ENCODE measurements around the gene PTPA.
"Not testable (repeated sequence)": the region's sequence is repeated elsewhere in the genome, so short reads cannot be mapped to it uniquely, and the experiment has no call there.

PTPA gene

DNA sequence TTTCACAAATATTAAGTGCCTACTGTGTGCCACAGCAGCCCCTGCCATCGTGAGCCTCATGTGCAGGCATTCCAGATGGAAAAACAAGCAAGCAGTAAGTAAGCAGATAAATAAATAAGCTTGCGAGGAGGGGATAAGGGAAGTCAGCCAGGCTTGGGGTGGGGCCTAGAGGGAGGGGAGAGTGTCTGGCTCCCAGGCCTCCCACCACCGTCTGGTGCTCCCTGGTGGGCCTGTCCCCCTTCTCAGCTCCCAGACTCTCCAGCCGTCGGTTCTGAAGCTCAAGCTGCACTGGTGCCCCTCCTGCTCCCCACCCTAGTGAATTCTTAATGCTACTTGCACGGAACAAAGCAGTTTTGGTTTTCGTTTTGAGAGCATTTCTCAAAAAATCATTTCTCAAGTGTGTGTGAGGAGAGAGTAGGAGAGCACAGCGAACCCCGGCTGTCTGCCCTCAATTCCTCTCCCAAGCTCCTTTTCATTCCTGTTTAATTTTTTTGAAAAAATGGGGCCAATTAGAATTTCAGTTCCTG is 73.4 kb downstream of the PTPA start:
- H3K36me3 ChIP-seq (ENCODE audit: insufficient read depth, low read length) = no peaks in the 10 kb centered on the region
- ATAC-seq (ENCODE audit: insufficient read depth, low read depth) (no peak), DNase-seq (no peak)
- H3K27me3 ChIP-seq (ENCODE audit: insufficient read depth, low read length, poor library complexity) = no peaks in the 10 kb centered on the region
- no peaks in the 10 kb centered on the region for H3K4me1 ChIP-seq (ENCODE audit: insufficient read depth, low read length)
- no peak overlapping the region for H3K4me3 ChIP-seq (ENCODE audit: low read depth in 1 of 2, low read length in 2 of 2)
- H2AFZ ChIP-seq (ENCODE audit: low read depth, low read length) = no peak overlapping the region
- TF ChIP-seq EZH2 (IDR thresholded peaks at IDR 0.05; ENCODE audit: borderline replicate concordance, low read depth, low read length, severe bottlenecking) = no peak
- TF ChIP-seq, protein P1, sequence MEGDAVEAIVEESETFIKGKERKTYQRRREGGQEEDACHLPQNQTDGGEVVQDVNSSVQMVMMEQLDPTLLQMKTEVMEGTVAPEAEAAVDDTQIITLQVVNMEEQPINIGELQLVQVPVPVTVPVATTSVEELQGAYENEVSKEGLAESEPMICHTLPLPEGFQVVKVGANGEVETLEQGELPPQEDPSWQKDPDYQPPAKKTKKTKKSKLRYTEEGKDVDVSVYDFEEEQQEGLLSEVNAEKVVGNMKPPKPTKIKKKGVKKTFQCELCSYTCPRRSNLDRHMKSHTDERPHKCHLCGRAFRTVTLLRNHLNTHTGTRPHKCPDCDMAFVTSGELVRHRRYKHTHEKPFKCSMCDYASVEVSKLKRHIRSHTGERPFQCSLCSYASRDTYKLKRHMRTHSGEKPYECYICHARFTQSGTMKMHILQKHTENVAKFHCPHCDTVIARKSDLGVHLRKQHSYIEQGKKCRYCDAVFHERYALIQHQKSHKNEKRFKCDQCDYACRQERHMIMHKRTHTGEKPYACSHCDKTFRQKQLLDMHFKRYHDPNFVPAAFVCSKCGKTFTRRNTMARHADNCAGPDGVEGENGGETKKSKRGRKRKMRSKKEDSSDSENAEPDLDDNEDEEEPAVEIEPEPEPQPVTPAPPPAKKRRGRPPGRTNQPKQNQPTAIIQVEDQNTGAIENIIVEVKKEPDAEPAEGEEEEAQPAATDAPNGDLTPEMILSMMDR (IDR thresholded peaks at IDR 0.05; ENCODE audit: borderline replicate concordance, extremely low read depth, low read length, poor library complexity, severe bottlenecking) = no peak
- H4K20me1 ChIP-seq (ENCODE audit: insufficient read depth, low read length) = no peaks in the 10 kb centered on the region
- no peak overlapping the region for H3K27ac ChIP-seq (ENCODE audit: low read length)
- H3K9me3 ChIP-seq (ENCODE audit: insufficient read depth, low read length, severe bottlenecking) = no peaks in the 10 kb centered on the region
- no peak overlapping the region for H3K9ac ChIP-seq (ENCODE audit: low read depth, low read length)
- H3K79me2 ChIP-seq (ENCODE audit: insufficient read depth, low read length) = no peaks in the 10 kb centered on the region
- no peak overlapping the region for H3K4me2 ChIP-seq (ENCODE audit: insufficient read depth, low read length)

DNA sequence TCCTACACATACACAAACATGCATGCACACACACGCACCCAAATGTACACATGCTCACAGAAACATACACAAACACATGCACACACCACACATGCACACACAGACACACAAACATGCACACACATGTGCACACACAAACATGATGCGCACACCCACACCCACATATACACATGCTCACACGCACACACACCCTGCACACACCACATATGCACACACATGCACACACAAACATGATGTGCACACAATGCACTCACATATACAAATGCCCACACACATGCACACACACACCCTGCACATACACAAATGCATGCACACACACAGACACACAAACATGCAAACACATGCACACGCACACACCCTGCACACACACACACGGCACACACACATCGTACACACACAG is 74.2 kb downstream of the PTPA start:
- Histone ChIP-seq H3K9ac (ENCODE audit: low read depth, low read length) (no peak overlapping the region), H3K4me3 (ENCODE audit: low read depth in 1 of 2, low read length in 2 of 2) (no peak overlapping the region), H2AFZ (ENCODE audit: low read depth, low read length) (no peak overlapping the region), H3K79me2 (ENCODE audit: insufficient read depth, low read length) (no peaks in the 10 kb centered on the region), H3K4me1 (ENCODE audit: insufficient read depth, low read length) (no peaks in the 10 kb centered on the region), H3K4me2 (ENCODE audit: insufficient read depth, low read length) (no peak overlapping the region), H3K9me3 (ENCODE audit: insufficient read depth, low read length, severe bottlenecking) (no peaks in the 10 kb centered on the region), H3K27me3 (ENCODE audit: insufficient read depth, low read length, poor library complexity) (no peaks in the 10 kb centered on the region), H3K36me3 (ENCODE audit: insufficient read depth, low read length) (no peaks in the 10 kb centered on the region), H4K20me1 (ENCODE audit: insufficient read depth, low read length) (no peaks in the 10 kb centered on the region), H3K27ac (ENCODE audit: low read length) (no peak overlapping the region)
- DNase-seq (no peak), ATAC-seq (ENCODE audit: insufficient read depth, low read depth) (no peak)
- TF ChIP-seq, protein P1 (IDR thresholded peaks at IDR 0.05; ENCODE audit: borderline replicate concordance, extremely low read depth, low read length, poor library complexity, severe bottlenecking) = no peak
- no peak for TF ChIP-seq EZH2 (IDR thresholded peaks at IDR 0.05; ENCODE audit: borderline replicate concordance, low read depth, low read length, severe bottlenecking)

DNA sequence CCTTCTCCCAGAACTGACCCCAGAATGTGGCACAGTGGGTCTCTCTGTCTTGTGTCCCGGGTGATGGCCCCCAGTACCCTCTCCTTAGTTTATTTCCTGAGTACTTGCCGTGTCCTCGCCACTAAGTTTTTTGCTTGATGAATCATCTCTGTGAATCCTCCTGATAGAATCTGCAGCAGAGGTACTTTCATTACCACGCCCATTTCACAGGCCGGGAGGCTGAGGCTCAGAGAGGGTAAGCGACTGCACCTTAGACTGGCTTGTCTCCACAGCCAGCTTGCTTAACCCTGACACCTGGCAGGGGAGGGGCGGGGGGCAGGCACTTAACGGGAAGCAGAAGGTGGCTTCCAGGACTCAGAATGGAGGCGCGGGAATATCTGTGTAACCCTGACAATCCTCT is 74.8 kb downstream of the PTPA start:
- TF ChIP-seq, protein P1 (IDR thresholded peaks at IDR 0.05; ENCODE audit: borderline replicate concordance, extremely low read depth, low read length, poor library complexity, severe bottlenecking) = no peak
- no peak for TF ChIP-seq EZH2 (IDR thresholded peaks at IDR 0.05; ENCODE audit: borderline replicate concordance, low read depth, low read length, severe bottlenecking)
- ATAC-seq (ENCODE audit: insufficient read depth, low read depth) (no peak), DNase-seq (no peak)
- Histone ChIP-seq H3K4me2 (ENCODE audit: insufficient read depth, low read length) (no peak overlapping the region), H3K4me3 (ENCODE audit: low read depth in 1 of 2, low read length in 2 of 2) (no peak overlapping the region), H3K36me3 (ENCODE audit: insufficient read depth, low read length) (no peaks in the 10 kb centered on the region), H3K27ac (ENCODE audit: low read length) (no peak overlapping the region), H4K20me1 (ENCODE audit: insufficient read depth, low read length) (no peaks in the 10 kb centered on the region), H2AFZ (ENCODE audit: low read depth, low read length) (no peak overlapping the region), H3K79me2 (ENCODE audit: insufficient read depth, low read length) (no peaks in the 10 kb centered on the region), H3K27me3 (ENCODE audit: insufficient read depth, low read length, poor library complexity) (no peaks in the 10 kb centered on the region), H3K9ac (ENCODE audit: low read depth, low read length) (no peak overlapping the region), H3K9me3 (ENCODE audit: insufficient read depth, low read length, severe bottlenecking) (no peaks in the 10 kb centered on the region), H3K4me1 (ENCODE audit: insufficient read depth, low read length) (no peaks in the 10 kb centered on the region)

DNA sequence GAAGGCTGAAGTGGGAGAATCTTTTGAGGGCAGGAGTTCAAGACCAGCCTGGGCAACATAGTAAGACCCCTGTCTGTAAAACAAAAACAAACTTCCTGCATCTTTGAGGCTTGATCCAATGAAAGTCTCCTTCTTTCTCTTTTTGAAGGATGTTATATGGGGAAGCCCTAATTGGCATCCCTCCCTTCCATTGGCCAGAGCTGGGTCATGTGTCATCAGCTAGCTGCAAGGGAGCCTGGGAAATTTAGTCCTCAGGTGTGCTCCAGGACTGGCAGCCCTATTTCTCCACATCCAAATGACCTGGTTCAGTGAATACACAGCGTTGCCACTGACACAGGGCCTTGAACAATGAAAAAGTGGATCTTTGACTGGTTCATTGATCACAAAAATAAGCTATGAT is 75.8 kb downstream of the PTPA start:
- TF ChIP-seq, protein P1 (IDR thresholded peaks at IDR 0.05; ENCODE audit: borderline replicate concordance, extremely low read depth, low read length, poor library complexity, severe bottlenecking) = no peak
- no peak for TF ChIP-seq EZH2 (IDR thresholded peaks at IDR 0.05; ENCODE audit: borderline replicate concordance, low read depth, low read length, severe bottlenecking)
- H3K27ac ChIP-seq (ENCODE audit: low read length) = no peak overlapping the region

DNA sequence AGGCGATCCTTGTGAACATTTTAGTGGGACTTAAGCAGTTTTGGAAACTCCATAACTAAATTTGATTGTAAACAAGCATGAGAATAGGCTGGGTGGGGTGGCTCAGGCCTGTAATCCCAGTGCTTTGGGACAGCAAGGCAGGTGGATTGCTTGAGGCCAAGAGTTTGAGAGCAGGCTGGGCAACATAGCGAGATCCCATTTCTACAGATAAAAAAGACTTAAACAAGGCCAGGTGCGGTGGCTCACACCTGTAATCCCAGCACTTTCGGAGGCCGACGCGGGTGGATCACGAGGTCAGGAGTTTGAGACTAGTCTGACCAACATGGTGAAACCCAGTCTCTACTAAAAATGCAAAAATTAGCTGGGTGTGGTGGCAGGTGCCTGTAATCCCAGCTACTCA is 78.8 kb downstream of the PTPA start:
- not testable (repeated sequence) for DNase-seq; H3K9me3 ChIP-seq (ENCODE audit: insufficient read depth, low read length, severe bottlenecking); H3K27me3 ChIP-seq (ENCODE audit: insufficient read depth, low read length, poor library complexity); ATAC-seq (ENCODE audit: insufficient read depth, low read depth); H3K36me3 ChIP-seq (ENCODE audit: insufficient read depth, low read length); H3K79me2 ChIP-seq (ENCODE audit: insufficient read depth, low read length); H3K9ac ChIP-seq (ENCODE audit: low read depth, low read length); H3K4me3 ChIP-seq (ENCODE audit: low read depth in 1 of 2, low read length in 2 of 2); H3K4me1 ChIP-seq (ENCODE audit: insufficient read depth, low read length); H2AFZ ChIP-seq (ENCODE audit: low read depth, low read length); H3K4me2 ChIP-seq (ENCODE audit: insufficient read depth, low read length); H3K27ac ChIP-seq (ENCODE audit: low read length); H4K20me1 ChIP-seq (ENCODE audit: insufficient read depth, low read length)

More for the DNA sequence above, 75.8 kb downstream of the PTPA start:
- no peaks in the 10 kb centered on the region for H3K36me3 ChIP-seq (ENCODE audit: insufficient read depth, low read length)
- no peak overlapping the region for H2AFZ ChIP-seq (ENCODE audit: low read depth, low read length)
- H3K4me3 ChIP-seq (ENCODE audit: low read depth in 1 of 2, low read length in 2 of 2) = no peak overlapping the region
- H3K4me1 ChIP-seq (ENCODE audit: insufficient read depth, low read length) = no peaks in the 10 kb centered on the region
- no peak overlapping the region for H3K4me2 ChIP-seq (ENCODE audit: insufficient read depth, low read length)
- no peak overlapping the region for H3K9ac ChIP-seq (ENCODE audit: low read depth, low read length)
- ATAC-seq (ENCODE audit: insufficient read depth, low read depth) = no peak
- no peaks in the 10 kb centered on the region for H3K79me2 ChIP-seq (ENCODE audit: insufficient read depth, low read length)
- no peaks in the 10 kb centered on the region for H3K27me3 ChIP-seq (ENCODE audit: insufficient read depth, low read length, poor library complexity)
- no peaks in the 10 kb centered on the region for H4K20me1 ChIP-seq (ENCODE audit: insufficient read depth, low read length)
- DNase-seq = no peak
- no peaks in the 10 kb centered on the region for H3K9me3 ChIP-seq (ENCODE audit: insufficient read depth, low read length, severe bottlenecking)

All from DND-41 (cell line).